ENCODE results near the gene RAI1.
"Not testable (repeated sequence)": the region's sequence is repeated elsewhere in the genome, so short reads cannot be mapped to it uniquely, and the experiment has no call there.

RAI1 gene

DNA sequence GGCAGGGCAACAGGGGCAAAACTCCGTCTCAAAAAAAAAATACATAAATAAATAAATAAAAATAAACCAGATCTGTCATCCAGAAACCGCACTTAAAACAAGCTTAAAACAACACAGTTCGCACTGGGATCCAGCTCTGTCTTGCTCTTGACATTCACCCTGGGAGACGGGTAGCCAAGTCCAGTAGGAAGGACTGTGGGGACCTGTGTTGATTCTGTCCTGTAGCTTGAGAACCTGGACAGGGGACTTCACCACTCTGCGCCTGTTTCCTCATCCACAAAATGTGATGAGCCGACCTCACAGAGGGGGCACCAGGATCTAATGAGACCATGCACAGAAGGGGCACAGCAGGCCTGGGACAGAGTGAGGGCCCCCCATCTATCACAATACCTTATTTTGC is 1.5 kb upstream of the RAI1 start:
- no peak for DNase-seq (ENCODE audit: low spot score)

DNA sequence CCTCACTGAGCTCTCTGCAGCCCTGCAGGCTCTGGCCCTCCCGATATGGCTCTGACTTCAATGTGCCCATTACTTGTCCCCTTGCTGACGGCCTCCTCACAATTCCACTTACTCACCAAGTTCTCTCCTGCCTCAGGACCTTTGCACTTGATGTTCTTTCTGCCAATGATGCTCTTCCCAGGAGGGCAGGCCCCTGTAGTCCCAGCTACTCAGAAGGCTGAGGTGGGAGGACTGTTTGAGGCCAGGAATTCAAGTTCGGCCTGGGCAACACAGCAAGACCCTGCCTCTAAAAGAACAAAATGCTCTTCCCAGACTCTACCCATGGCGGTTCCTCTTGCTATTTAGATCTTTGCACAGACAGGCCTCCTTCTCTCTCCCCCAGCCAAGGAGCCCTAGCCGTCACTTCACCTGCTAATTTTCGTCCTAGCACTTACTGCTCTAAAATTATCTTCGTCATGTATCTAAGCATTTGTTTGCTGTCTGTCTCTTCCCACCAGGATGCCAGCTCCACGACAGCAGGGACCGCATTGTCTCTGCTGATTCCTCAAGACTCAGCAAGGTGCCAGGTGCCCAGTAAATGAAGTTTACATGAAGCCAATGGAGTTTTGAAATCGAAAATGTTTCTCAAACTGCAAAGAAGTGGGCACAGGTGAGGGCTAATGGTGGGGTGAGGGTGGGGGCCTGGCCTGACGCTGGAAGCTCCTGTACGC is 626 bp upstream of the RAI1 start:
- no peak for DNase-seq (ENCODE audit: low spot score)

DNA sequence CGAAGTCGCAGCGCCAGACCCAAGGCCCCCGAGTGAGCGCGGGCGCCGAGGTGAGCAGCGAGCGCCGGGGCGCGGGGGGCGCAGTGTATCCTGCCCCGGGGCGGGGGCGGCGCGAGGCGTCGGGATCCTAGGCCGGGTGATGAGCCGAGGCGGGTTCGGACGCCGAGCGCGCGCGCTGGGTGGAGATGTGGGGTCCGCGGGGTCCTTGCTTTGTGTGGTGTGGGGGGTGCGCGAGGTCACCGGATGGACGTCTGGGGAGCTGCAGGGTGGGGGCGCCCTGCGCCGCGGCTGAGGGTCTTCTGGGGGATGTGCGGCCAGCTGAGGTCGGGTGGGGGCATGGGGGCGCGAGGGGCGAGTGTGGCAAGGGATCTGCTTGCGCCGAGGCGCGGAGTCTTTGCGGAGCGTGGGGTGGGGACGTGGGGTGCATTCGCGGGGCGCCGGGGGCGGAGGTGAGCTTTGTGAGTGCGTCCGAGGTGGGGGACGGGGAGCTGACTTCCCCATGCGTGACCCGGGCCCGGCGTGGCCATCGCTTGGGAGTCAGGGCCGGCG is 560 bp downstream of the RAI1 start:
- DNase-seq (ENCODE audit: low spot score): no peak

DNA sequence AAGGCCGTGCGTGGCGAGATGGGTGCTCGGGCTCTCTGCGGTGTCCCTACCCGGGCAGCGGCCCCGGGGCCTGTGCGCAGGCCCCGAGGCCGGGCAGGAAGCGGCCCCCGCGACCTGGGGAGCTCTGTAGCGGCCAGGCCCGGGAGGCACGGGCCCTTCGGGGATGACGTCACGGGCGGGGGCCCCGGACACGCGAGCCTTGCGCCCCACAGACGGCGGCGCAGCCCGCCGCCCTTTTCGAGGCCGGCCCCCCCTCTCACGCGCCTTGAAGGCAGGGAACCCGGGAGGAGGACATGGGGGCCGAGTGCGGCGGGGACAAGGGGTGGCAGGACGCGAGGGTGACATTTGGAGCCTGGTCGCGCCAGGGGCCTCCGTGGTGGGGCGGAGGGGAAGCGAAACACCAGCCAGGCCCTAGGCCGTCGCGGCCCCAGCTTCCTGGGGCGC is 1.1 kb downstream of the RAI1 start:
- DNase-seq (ENCODE audit: low spot score): peak; percentile 19

DNA sequence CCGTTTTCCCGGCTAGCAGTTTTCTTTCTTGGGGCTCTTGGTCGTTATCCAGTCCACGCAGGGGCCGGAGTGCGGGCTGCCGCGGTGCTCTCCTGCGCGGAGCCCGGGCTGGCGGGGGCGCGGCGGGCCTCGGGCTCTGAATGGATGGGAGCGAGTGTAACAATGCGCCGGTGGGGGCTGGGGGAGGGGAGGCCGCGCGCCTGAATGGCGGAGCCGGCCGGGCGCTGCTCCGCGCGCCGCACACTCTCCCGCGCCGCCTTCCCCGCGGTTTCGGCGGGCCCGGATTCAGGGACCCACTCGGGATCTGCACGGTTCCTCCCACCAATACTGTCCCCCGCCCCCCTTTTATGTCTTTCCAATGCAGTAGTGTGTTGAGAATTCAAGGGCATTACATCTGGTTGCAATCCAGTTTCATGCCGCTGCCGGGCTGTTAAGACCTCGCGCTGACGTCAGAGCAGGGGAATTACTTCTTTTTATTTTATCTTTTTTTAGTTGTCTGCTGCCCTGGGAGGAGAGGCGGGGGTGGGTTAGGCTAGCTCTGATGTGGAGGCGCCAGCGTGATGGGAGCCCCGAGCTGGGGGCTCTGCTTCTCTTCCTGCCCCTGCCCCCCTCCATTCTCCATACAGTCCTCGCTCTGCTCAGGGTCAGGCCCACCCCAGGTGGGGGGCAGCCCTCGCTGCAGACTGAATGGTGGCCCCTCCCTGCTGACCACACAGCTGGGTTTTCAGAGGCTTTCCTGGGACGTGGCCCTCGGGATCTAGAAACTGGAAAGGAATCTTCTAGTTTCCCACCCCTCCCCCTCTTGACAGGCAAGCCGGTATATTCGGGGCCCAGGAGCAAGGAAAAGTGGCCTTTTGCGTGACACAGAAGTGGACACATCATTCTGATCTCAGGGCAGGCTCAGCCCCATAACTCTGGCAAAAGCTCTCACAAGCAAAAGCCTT is 1.8 kb downstream of the RAI1 start:
- DNase-seq (ENCODE audit: low spot score): peak; percentile 27

DNA sequence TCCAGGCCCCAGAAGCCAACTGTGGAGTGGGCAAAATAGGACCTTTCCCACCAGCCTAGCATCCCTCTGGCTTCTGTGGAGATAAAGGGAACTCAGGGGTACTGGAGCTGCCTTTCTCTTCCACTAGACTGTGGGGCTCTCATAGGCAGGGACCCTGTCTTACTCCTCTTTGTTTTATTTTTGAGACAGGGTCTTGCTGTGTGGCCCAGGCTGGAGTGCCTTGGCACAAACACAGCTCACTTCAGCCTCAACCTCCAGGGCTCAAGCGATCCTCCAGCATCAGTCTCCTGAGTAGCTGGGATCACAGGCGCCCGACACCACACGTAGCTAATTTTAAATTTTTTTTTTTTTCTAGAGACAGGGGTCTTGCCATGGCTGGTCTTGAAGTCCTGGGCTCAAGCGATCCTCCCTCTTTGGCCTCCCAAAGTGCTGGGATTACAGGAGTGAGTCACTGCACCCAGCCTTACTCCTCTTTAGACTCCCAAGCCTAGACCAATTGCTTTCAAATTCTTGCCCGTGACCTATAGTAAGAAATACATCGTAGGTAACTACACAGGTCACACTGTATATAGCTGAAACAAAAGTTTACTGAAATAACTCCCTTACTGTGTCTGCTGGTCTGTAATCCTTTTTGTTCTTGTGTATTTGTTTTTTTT is 2.6 kb downstream of the RAI1 start:
- no peak for DNase-seq (ENCODE audit: low spot score)

DNA sequence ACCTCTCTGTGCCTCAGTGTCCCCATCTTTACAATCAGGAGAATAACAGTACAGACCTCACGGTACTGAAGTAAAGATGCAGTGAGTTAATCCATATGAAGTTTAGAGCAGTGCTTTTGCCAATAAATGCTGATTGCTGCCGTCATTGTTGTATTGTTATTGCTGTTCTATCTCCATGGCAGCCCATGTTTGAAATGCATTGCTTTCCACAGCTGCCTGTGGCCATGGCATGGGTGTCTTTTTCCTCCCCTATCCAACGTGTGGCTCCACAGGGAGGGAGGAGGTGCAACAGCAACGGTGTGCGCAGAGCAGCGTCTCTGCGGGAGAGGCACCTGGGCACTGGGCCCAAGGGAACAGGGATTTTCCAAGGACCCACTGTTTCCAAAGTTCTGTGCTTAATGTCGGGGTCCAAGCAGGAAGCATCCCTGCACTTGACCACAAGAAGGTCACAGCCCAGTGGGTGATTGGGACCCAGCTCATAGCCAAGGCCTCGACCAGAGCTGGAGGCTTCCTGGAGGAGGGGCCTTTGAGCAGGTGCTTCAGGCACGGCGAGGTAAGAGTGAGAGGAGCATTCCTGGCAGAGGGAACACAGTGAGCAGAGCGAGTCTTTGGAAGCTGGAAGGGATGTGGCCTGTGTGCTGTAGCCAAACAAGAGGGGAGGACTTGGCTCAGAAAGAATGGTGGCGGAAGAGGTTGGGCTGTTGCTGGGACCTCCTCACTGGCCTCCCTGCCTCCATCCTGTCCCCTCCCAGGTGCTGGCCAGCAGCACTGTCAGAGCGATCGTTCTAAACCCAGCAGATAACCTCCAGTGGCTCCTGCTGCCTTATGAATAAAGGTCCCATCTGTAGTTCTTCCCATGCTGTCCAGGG is 3.9 kb downstream of the RAI1 start:
- no peak for DNase-seq (ENCODE audit: low spot score)

DNA sequence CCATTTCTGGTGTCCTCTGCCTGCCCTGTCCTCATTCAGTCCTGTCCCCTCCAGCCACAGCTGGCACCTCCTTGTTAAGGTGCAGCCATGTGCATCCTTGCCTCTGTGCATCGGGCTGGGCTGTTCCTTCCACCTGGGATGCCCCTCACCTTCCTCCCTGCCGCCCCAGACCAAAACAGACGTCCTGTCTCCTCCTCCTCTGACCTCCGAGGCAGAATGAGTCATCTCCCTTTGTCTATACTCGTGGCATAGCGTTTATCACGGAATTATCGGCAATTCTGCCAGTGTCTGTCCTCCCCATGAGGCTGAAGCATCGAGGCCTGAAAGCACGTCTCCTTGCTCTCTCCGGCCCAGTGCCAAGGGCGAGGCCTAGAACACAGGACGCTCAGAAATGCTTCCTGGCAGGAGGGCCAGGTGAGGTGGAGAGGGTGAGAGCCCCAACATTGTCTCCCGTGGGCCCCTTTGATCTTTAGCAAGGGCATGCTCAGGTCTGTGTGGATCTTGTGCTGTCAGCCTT is 4.6 kb downstream of the RAI1 start:
- no peak for DNase-seq (ENCODE audit: low spot score)

DNA sequence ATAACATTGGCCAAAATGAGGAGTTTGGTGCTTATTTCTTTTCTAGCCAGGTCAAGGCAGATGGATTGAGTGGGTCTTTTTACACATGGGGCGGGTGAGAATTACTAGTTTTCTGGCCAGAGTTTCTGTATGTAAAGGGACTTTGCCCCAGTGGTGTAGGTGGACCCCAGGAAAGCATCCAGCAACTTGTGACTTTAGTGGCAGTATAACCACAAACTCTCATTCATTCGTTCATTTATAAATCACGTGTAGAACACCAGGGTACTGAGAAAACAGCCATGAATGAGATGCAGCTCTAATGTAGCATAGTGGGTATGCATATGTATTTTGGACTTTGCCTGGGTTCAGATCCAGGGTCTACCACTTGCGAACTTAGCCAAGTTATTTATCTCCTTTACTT is 8.1 kb downstream of the RAI1 start:
- DNase-seq (ENCODE audit: low spot score): no peak

DNA sequence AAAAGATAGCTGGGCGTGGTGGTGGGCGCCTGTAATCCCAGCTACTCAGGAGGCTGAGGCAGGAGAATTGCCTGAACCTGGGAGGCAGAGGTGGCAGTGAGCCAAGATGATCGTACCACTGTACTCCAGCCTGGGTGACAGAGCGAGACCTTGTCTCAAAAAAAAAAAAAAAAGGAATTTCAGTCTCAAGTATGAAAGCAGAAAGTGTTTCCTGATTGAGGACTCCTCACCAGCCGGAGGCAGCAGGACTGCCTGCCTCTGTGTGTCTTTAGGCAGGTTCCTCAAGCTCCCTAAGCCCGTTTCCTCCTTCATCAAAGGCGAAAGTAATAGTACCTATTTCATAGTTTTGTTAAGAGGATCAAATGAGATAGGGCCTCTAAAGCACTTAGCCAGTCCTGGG is 9.0 kb downstream of the RAI1 start:
- not testable (repeated sequence) for DNase-seq (ENCODE audit: low spot score)

DNA sequence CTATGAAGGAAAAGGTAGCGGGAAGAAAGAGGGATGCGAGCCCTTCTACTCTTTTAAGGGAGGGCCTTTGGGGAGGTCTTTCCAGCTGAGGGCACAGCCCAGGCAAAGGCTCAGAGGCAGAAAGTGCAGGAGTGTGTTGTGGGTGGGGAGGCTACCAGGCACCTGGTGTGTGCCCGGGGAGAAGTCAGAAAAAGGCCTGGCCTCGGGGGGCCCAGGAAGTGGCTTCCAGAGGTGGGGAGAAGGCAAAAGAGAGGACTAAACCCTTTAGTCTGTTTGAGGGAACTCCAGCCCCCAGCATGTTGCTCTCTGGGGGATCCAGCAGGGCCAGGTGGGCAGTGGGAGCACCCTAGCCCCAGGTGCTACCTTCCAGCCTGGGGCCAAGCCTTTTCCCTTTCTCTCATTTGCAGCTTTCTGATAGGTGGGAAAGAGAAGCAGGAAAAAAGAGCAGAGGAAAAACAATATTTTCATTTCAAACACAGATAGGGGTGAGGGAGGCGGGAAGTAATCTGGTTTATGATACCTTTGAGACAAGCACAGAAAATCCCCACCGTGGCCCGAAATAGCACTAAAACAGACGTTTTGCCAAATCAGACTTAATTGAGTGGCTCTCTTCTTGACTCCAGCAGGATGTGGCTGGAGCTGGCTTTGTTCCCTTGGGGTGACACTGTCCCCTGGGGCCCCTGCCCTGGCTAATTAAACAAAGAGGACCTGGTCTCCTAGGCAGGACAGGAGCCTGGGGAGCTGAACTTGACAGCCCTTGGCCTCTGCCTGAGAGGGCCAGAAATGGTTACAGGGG is 10.4 kb downstream of the RAI1 start:
- DNase-seq (ENCODE audit: low spot score): no peak

DNA sequence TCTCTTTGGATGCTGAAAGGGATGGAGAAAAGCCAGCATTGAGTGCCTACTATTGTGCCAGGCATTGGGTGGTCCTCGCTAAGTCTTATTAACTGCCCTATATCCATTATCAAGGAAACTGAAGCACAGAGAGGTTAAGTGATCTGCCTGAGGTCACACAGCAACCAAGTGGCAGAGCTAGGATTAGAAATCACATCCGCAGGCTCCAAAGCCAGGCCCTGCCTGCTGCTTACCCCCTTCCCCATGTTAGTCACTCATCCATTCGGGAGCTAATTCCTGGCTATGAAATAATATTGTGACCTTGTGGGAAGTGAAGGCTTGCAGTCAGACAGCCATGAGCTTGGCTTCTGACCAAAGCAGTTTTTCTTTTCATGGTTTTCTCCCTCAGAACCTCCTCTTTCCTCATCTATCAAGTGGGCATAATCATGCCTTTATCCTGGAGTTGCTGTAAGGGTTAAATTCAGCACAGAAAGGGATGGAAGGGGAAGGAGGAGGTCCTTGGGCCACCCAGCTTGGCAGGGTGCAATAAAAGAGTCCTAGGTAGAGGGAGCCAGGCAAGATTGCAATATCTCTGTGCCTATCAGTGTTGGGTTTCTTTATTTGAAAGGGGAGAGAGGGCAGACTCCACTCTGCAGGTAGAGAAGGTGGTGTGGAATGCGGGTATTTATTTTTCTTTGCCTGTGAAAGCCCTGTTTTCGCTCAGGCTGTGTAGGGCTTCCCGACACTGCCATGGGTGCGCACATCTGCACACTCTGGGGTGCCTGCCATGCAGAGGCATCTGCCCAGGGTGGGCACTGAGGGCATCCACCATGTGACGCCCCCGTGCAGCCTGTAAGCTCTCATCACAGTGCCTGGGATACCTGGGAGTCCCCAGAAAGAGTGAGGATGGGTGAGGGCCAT is 11.3 kb downstream of the RAI1 start:
- no peak for DNase-seq (ENCODE audit: low spot score)

DNA sequence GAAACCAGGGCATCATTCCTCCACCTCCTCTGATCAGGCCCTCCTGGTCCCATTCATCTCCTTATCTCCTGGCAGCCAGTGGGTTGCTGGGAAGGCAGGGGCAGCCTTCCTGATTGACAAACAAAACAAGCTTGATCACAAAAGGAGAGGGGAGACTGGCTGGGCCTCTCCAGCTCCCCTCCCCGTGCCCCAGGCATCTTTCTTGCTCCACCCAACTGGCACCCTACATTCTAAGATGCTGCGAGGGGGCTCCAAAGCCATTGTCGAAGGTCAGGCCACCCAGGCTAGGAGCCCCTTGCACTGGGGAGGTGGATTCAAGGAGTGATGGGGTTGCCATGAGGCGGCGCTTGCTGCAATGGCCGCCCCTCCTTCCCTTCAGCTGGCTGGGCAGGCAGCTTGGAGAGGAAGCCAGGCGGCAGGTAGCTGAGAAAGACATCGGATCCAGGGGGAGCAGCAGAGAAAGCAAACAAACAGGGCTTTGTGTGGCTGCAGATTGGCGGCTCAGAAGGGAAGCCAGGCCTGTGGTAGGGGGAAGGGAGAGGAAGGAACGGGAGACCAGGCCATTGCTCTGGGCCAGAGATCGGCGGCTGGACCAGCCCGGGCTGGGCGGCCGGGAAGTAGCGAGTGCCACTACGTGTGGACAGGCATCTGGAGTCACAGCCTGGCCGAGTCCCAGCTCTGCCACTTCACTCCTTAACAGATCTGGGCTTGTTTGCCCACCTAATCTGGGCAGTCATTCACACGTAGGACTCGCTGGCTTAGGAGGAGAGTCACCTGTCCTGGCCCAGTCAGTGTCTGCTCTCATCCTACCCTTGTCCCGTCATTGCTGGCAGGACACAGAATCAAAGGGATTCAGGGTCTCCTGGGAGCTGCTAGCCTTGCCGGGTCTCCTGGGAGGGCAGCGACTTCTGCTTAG is 12.3 kb downstream of the RAI1 start:
- DNase-seq (ENCODE audit: low spot score): no peak

DNA sequence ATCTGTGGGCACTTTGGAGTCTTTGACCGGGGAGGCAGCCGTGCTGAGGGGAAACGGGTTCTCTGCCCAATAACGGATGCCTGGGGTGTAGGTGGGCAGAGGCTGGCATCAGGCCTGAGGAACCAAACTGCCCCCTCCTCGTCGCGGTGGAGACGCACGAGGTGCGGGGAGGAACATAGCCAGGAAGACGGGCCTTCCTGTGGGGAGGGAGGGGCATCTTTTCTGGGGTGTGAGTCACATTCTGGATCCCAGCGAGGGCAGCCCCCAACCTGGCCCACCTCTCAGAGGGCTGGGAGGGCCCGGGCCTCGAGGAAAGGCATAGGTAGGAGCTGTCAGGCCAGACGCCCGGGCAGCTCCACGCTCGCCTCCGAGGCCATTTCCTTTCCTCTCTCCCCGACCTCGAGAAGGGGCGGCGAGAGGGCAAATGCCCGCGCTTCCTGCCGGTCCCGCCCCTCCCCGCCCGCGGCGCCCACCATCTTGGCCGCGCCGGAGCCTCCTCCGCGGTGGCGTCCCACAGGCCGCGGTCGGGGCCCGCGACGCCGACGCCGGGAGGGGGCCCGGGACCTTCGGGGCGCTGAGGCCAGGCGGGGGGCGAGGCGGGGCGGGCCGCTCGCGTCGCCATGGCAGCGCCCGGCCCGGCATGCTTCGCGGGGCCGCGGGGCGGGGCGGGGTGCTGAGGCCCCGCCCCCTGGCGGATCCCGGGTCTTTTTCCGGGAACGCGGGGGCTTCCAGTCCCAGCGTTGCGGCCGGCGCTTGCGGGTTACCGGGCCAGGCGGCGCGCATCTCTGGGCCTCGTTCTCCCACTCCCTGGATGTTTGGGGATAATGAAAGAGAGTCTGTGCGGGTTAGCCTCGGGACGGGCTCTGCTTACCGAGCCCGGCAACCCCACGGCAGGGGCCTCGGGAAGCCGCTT is 13.2 kb downstream of the RAI1 start:
- DNase-seq (ENCODE audit: low spot score): peak; percentile 59

DNA sequence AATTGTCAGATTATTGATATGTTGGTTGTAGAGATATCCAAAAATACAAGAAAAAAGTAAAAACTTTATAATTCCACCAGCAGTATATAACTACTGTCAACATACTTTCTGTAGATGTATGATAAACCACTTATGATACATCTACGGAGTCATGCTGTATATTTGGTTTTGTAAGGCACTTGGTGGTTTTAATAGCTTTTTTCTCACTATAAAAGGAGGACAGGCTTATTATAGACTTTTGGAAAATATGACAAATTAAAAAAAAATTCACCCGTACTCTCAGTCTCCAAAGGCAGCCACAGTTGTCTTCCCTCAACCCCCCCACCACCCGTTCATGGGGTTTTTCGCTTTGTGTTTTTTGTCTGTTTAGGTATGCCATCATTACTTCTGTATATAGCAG is 14.8 kb downstream of the RAI1 start:
- DNase-seq (ENCODE audit: low spot score): no peak

DNA sequence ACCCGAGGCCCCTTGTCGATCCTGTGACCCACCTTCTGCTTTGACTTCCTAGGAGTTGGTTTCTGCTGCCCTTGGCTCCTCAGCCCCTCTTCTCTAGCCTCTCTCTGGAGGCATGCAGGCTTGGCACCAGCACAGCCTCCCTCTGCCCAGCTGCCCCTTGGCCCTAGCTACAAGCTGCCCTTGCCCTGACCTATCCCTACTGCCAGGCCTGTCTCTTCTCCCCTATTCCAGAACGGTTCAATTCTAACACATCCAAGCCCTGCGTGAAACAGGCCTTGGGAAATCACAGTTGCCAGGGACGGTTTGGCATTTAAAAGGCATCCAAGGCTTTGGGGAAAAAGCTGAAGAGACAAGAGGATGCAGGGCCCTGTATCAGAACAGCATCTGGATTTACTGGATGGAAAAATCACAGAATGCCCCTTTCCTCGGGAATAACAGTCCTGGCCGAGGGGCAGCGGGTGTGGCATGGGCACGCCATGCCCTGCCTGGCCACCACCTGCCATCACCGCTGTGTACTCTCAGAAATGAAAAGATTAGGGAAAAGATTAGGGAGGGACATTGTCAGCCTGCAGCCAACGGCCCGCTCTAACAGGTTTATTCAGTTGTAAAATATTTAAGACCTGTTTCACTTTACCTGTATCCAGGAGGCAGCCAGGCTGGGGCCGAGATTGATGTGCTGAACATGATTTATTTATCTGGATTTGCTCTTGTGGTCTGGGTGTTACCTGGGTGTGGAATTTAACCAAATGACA is 15.8 kb downstream of the RAI1 start:
- no peak for DNase-seq (ENCODE audit: low spot score)
